Kidney (tissue), 14 donors: ENCODE data around the gene NDEL1. TPM values are rescaled to one million over a fixed set of nuclear protein-coding genes. Genes with fewer than 3 reads are reported as not detected.

Source experiments
- DNase-seq, 5 donors: peaks; one replicate each; pipeline ENCODE4 v3.0.0-alpha.2; 2013 to 2020
- FAIRE-seq: peaks from 2 replicates; lab custom pipeline; 2012; peaks lifted over from hg19 to GRCh38; lab: Jason Lieb, UNC
- H3K27ac ChIP-seq, 2 donors: one replicate each; pipeline ENCODE4 v1.7.0; 2013; ENCODE audit warnings: low read depth in 2 of 2, low read length in 2 of 2, inconsistent platforms in 1 of 2
- H3K27me3 ChIP-seq: one replicate; pipeline ENCODE4 v1.7.1; 2013; ENCODE audit warnings: low read length, inconsistent platforms; ENCODE audit not compliant: control insufficient read depth, insufficient read depth
- H3K36me3 ChIP-seq, 3 donors: one replicate each; pipeline versions ENCODE4 v1.7.0 to v1.7.1; 2013; ENCODE audit warnings: low read length in 3 of 3, control low read depth in 1 of 3, inconsistent platforms in 1 of 3; ENCODE audit not compliant: insufficient read depth in 3 of 3, control insufficient read depth in 2 of 3
- H3K4me1 ChIP-seq, 3 donors: one replicate each; pipeline versions ENCODE4 v1.7.0 to v1.7.1; 2013; ENCODE audit warnings: low read length in 3 of 3, inconsistent platforms in 1 of 3, low read depth in 1 of 3; ENCODE audit not compliant: control insufficient read depth in 2 of 3, insufficient read depth in 2 of 3
- H3K4me3 ChIP-seq, 3 donors: one replicate each; pipeline versions ENCODE4 v1.7.0 to v1.8.1; 2013; ENCODE audit warnings: low read length in 3 of 3, control low read depth in 1 of 3, inconsistent platforms in 1 of 3
- H3K9ac ChIP-seq, 3 donors: one replicate each; pipeline versions ENCODE4 v1.7.0 to v1.7.1; 2013; ENCODE audit warnings: low read length in 3 of 3, control low read depth in 1 of 3, inconsistent platforms in 1 of 3
- H3K9me3 ChIP-seq, 3 donors: one replicate each; pipeline versions ENCODE4 v1.7.0 to v1.7.1; 2013; ENCODE audit warnings: low read length in 3 of 3, control low read depth in 1 of 3, inconsistent platforms in 1 of 3; ENCODE audit not compliant: control insufficient read depth in 2 of 3, insufficient read depth in 1 of 3
- intact Hi-C: fragments of 100-400 bp; cut with DNase I; formaldehyde crosslinking; loops from one replicate; pipeline ENCODE4 v1.11.1; 2022
- polyA plus RNA-seq: library from polyadenylated mRNA; stranded (reverse); fragments of 350-450 nt; fragmentation: Illumina TruSeq; extraction: RNeasy Lipid Tissue Mini Kit (QIAGEN cat#74804); gene quantifications from one replicate; pipeline ENCODE4 v1.2.3, GENCODE V29; 2014; ENCODE audit warnings: low read depth, low replicate concordance; ENCODE audit not compliant: insufficient read depth
- total RNA-seq: library from RNA; stranded (reverse); fragmentation: NEBNext Ultra II Directional; extraction: Animal tissue kit (Norgen Biotek cat#: 25700); gene quantifications from one replicate; pipeline ENCODE4 v1.2.1, GENCODE V29; 2021
- TF ChIP-seq, protein P1 (sequence below): IDR thresholded peaks from 3 replicates; pipeline ENCODE4 v1.5.1; 2012; ENCODE audit warnings: mild to moderate bottlenecking, moderate library complexity, borderline replicate concordance; ENCODE audit not compliant: insufficient read depth; ENCODE audit errors: extremely low read depth
- donor health status: control.
- donor health status: control.
- donor health status: control.
- donor health status: control.
- donor health status: control.
- donor health status: DM: yes; HTN: yes; CAD: no.
- donor health status: Normal renal cell carcinoma (clear cell type).

Gene NDEL1
- total and polyA plus RNA-seq, 2 donors from 2014 or later, result 17.9 to 66.1 TPM

- Histone ChIP-seq H3K36me3 (peaks cover 13 to 41% (median 32%) of the 10 kb centered on the region in 3 donors), H3K9me3 (no peaks in the 10 kb centered on the region), H3K9ac (no peak overlapping the region), H3K4me3 (no peak overlapping the region), H3K27ac (no peak overlapping the region), H3K27me3 (no peaks in the 10 kb centered on the region), H3K4me1 (no peaks in the 10 kb centered on the region)
- intact Hi-C loops, result no loop called here
- FAIRE-seq (no peak), DNase-seq (no peak)
- TF ChIP-seq, protein P1, sequence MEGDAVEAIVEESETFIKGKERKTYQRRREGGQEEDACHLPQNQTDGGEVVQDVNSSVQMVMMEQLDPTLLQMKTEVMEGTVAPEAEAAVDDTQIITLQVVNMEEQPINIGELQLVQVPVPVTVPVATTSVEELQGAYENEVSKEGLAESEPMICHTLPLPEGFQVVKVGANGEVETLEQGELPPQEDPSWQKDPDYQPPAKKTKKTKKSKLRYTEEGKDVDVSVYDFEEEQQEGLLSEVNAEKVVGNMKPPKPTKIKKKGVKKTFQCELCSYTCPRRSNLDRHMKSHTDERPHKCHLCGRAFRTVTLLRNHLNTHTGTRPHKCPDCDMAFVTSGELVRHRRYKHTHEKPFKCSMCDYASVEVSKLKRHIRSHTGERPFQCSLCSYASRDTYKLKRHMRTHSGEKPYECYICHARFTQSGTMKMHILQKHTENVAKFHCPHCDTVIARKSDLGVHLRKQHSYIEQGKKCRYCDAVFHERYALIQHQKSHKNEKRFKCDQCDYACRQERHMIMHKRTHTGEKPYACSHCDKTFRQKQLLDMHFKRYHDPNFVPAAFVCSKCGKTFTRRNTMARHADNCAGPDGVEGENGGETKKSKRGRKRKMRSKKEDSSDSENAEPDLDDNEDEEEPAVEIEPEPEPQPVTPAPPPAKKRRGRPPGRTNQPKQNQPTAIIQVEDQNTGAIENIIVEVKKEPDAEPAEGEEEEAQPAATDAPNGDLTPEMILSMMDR, result no peak
Measured at GRCh38 chr17:8488491-8488890, 52.8 kb downstream of the NDEL1 start.

DNA sequence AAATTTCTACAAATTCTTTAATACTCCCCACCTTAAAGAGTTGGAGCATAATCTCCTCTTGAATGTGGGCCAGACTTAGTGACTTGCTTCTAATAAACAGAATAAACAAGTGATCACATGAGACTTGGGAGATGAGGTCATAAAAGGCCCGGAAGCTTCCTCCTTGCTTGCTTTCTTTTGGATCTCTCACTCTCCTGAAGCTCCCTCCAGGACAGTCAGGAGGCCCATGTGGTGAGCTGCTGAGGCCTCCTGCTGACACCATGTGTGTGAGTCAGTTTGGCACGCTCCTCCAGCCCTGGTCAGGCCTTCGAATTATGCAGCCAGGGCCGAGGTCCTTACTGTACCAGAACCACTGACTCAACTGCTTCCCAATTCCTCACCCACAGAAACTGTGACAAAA lies 53.2 kb downstream of the NDEL1 start:
- no peak overlapping the region for H3K4me3 ChIP-seq
- DNase-seq (no peak), FAIRE-seq (no peak)
- H3K4me1 ChIP-seq, result no peaks in the 10 kb centered on the region
- H3K27ac ChIP-seq, result no peak overlapping the region
- H3K9ac ChIP-seq, result no peak overlapping the region
- H3K27me3 ChIP-seq, result no peaks in the 10 kb centered on the region
- TF ChIP-seq, protein P1, result no peak
- intact Hi-C loops, result no loop called here
- no peaks in the 10 kb centered on the region for H3K9me3 ChIP-seq
- H3K36me3 ChIP-seq, result peaks cover 12 to 37% (median 29%) of the 10 kb centered on the region in 3 donors

- H3K4me3 ChIP-seq, result no peak overlapping the region
- H3K9ac ChIP-seq, result no peak overlapping the region
- DNase-seq (no peak), FAIRE-seq (no peak)
- intact Hi-C loops, result no loop called here
- peaks cover 14 to 46% (median 32%) of the 10 kb centered on the region in 3 donors for H3K36me3 ChIP-seq
- no peaks in the 10 kb centered on the region for H3K27me3 ChIP-seq
- H3K4me1 ChIP-seq, result no peaks in the 10 kb centered on the region
- no peak overlapping the region for H3K27ac ChIP-seq
- TF ChIP-seq, protein P1, result no peak
- no peaks in the 10 kb centered on the region for H3K9me3 ChIP-seq
Measured at GRCh38 chr17:8489841-8490240, 54.2 kb downstream of the NDEL1 start.
